ENCODE data around the gene LILRB4. TPM values are rescaled to one million over a fixed set of nuclear protein-coding genes. Genes with fewer than 3 reads are reported as not detected.

Gene LILRB4
- total RNA-seq, 1 experiment from 2014 or later = not detected

DNA sequence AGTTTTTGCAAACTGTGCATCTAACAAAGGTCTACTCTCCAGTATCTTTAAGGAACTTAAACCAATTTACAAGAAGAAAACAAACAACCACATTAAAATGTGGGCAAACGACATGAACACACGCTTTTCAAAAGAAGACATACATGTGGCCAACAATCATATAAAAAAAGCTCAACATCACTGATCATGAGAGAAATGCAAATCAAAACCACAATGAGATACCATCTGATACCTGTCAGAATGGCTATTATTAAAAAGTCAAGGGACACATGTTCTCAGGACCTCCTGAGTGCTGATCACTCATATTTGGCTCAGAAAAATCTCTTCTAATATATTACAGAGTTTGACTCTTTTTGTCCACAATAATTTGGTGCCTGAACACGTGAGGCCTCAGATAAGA, 46.7 kb upstream of the LILRB4 start:
- Histone ChIP-seq H3K4me1 (ENCODE audit: control insufficient read depth in 1 of 2, insufficient read depth in 2 of 2, low read length in 2 of 2) (no peaks in the 10 kb centered on the region), H2AFZ (ENCODE audit: low read depth, low read length, poor library complexity, severe bottlenecking) (no peak overlapping the region), H4K20me1 (ENCODE audit: insufficient read depth) (no peaks in the 10 kb centered on the region), H3K4me2 (ENCODE audit: low read length) (no peak overlapping the region), H3K27me3 (ENCODE audit: insufficient read depth, low read length) (0 out of 2 replicates have a peak, but pooled peaks cover 7% of the 10 kb centered on the region), H3K79me2 (ENCODE audit: insufficient read depth, low read length) (no peaks in the 10 kb centered on the region), H3K9ac (ENCODE audit: low read length) (no peak overlapping the region), H3K9me3 (ENCODE audit: control insufficient read depth in 1 of 2, insufficient read depth in 1 of 2, low read depth in 1 of 2, low read length in 2 of 2) (no peaks in the 10 kb centered on the region), H3K27ac (ENCODE audit: low read depth, low read length) (no peak overlapping the region), H3K4me3 (replicated peaks in 1 of 2; ENCODE audit: low read depth in 1 of 2, low read length in 2 of 2) (no peak overlapping the region), H3K36me3 (ENCODE audit: control insufficient read depth in 1 of 2, insufficient read depth in 2 of 2, low read length in 2 of 2) (no peaks in the 10 kb centered on the region), H3K9me2 (ENCODE audit: insufficient read depth) (no peaks in the 10 kb centered on the region)
- RAD21 ChIA-PET (ENCODE audit: low non-redundant PET in 1 of 2, low total read pairs in 2 of 2, uncharacterized antibody in 2 of 2, unreplicated experiment in 2 of 2) = no interaction called here
- DNase-seq (ENCODE audit: low read depth, low spot score) = no peak
- TF ChIP-seq EGR1 (IDR thresholded peaks at IDR 0.05; ENCODE audit: low read depth) = no peak
- TF ChIP-seq ZNF274 (IDR thresholded peaks at IDR 0.05; ENCODE audit: low read depth, low read length) = no peak
- TF ChIP-seq FOSL1 (IDR thresholded peaks at IDR 0.05; ENCODE audit: low read depth) = no peak
- no peak for TF ChIP-seq CEBPB (IDR thresholded peaks at IDR 0.05; ENCODE audit: low read depth)
- TF ChIP-seq CBX3 (IDR thresholded peaks at IDR 0.05; ENCODE audit: low read depth) = no peak
- TF ChIP-seq TCF7L2 (IDR thresholded peaks at IDR 0.05; ENCODE audit: borderline replicate concordance, extremely low read depth, insufficient read depth, insufficient read length) = no peak
- no peak for TF ChIP-seq ZFX (IDR thresholded peaks at IDR 0.05)
- TF ChIP-seq RAD21 (IDR thresholded peaks at IDR 0.05; ENCODE audit: low read depth) = no peak
- no peak for TF ChIP-seq POLR2AphosphoS5 (IDR thresholded peaks at IDR 0.05; ENCODE audit: low read depth, low read length)
- TF ChIP-seq, protein P1, sequence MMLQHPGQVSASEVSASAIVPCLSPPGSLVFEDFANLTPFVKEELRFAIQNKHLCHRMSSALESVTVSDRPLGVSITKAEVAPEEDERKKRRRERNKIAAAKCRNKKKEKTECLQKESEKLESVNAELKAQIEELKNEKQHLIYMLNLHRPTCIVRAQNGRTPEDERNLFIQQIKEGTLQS (IDR thresholded peaks at IDR 0.05) = no peak
- TF ChIP-seq SP1 (IDR thresholded peaks at IDR 0.05; ENCODE audit: low read depth) = no peak
- no peak for TF ChIP-seq MAX (IDR thresholded peaks at IDR 0.05)
- TF ChIP-seq, protein P2, sequence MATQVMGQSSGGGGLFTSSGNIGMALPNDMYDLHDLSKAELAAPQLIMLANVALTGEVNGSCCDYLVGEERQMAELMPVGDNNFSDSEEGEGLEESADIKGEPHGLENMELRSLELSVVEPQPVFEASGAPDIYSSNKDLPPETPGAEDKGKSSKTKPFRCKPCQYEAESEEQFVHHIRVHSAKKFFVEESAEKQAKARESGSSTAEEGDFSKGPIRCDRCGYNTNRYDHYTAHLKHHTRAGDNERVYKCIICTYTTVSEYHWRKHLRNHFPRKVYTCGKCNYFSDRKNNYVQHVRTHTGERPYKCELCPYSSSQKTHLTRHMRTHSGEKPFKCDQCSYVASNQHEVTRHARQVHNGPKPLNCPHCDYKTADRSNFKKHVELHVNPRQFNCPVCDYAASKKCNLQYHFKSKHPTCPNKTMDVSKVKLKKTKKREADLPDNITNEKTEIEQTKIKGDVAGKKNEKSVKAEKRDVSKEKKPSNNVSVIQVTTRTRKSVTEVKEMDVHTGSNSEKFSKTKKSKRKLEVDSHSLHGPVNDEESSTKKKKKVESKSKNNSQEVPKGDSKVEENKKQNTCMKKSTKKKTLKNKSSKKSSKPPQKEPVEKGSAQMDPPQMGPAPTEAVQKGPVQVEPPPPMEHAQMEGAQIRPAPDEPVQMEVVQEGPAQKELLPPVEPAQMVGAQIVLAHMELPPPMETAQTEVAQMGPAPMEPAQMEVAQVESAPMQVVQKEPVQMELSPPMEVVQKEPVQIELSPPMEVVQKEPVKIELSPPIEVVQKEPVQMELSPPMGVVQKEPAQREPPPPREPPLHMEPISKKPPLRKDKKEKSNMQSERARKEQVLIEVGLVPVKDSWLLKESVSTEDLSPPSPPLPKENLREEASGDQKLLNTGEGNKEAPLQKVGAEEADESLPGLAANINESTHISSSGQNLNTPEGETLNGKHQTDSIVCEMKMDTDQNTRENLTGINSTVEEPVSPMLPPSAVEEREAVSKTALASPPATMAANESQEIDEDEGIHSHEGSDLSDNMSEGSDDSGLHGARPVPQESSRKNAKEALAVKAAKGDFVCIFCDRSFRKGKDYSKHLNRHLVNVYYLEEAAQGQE (IDR thresholded peaks at IDR 0.05; ENCODE audit: low read depth) = no peak
- no peak for TF ChIP-seq EZH2phosphoT487 (IDR thresholded peaks at IDR 0.05; ENCODE audit: borderline replicate concordance)
- TF ChIP-seq POLR2A (IDR thresholded peaks at IDR 0.05; ENCODE audit: borderline replicate concordance, extremely low read depth, insufficient read depth, insufficient read length) = no peak
- TF ChIP-seq EZH2 (IDR thresholded peaks at IDR 0.05) = no peak
- no peak for ATAC-seq
- BruUV-seq (replicated peaks) = no TSS peak
- POLR2A ChIA-PET = no interaction called here
- intact Hi-C loops (cut with micrococcal nuclease) = no loop called here
- CTCF ChIA-PET = no interaction called here

Measured in HCT116 (cell line).